Ectodermal cell (in vitro differentiated cells): ENCODE data around the gene VWC2. TPM values are rescaled to one million over a fixed set of nuclear protein-coding genes. Genes with fewer than 3 reads are reported as not detected.

Experiments
- H3K27ac ChIP-seq: 2 replicates; pipeline ENCODE4 v1.7.0; 2013; ENCODE audit warnings: mild to moderate bottlenecking, low read depth, low read length; ENCODE audit not compliant: insufficient read depth, poor library complexity, severe bottlenecking
- H3K27me3 ChIP-seq: 2 replicates; pipeline ENCODE4 v1.7.0; 2013; ENCODE audit warnings: mild to moderate bottlenecking, low read length; ENCODE audit not compliant: insufficient read depth, control insufficient read depth, poor library complexity, severe bottlenecking
- H3K36me3 ChIP-seq: one replicate; pipeline ENCODE4 v1.7.0; 2013; ENCODE audit warnings: low read length; ENCODE audit not compliant: control insufficient read depth, insufficient read depth
- H3K4me1 ChIP-seq: one replicate; pipeline ENCODE4 v1.7.0; 2013; ENCODE audit warnings: low read length; ENCODE audit not compliant: control insufficient read depth, insufficient read depth
- H3K4me3 ChIP-seq: 2 replicates; pipeline ENCODE4 v1.7.0; 2013; ENCODE audit warnings: low read depth, low read length, control low read depth; ENCODE audit not compliant: insufficient read depth
- H3K9me3 ChIP-seq: 2 replicates; pipeline ENCODE4 v1.7.0; 2013; ENCODE audit warnings: mild to moderate bottlenecking, low read length, moderate library complexity; ENCODE audit not compliant: control insufficient read depth
- WGBS, 2 experiments: methylation state at CpG; one replicate each; pipeline ENCODE4 v1.1.7; 2013; ENCODE audit warnings: missing lambda C conversion rate in 2 of 2; 5-methylcytosine and 5-hydroxymethylcytosine counted together
- polyA plus RNA-seq, 4 experiments: library from polyadenylated mRNA; stranded (reverse); fragments of 50-300 nt; gene quantifications; one replicate each; pipeline ENCODE4 v1.2.3, GENCODE V29; 2013

The VWC2 gene
- polyA plus RNA-seq (2013, experiment 1 of 4), result 0.07 TPM
- 0.04 TPM for polyA plus RNA-seq (2013, experiment 2 of 4)
- polyA plus RNA-seq (2013, experiment 3 of 4), result 0.11 TPM
- 0.12 TPM for polyA plus RNA-seq (2013, experiment 4 of 4)

GRCh38 chr7:49773218-49773935 lies at the start of gene VWC2:
Gene VWC2 (plus strand): TSS chr7:49773638. CDS start chr7:49775436, 1,798 bp downstream.
- 0 to 1% methylated on average over 75 of the region's 75 CpGs for WGBS, 2 experiments
- Histone ChIP-seq H3K4me3 (peak within 1 kb of the TSS; percentile 42), H3K36me3 (no peaks in the 10 kb centered on the region), H3K27ac (no peak within 1 kb of the TSS), H3K4me1 (peaks cover 6% of the 10 kb centered on the region), H3K27me3 (peaks cover 81% of the 10 kb centered on the region), H3K9me3 (no peaks in the 10 kb centered on the region)

GRCh38 chr7:49724071-49724470 lies 49.4 kb upstream of the VWC2 start:
- Histone ChIP-seq H3K27ac (no peak overlapping the region), H3K4me1 (no peaks in the 10 kb centered on the region), H3K27me3 (no peaks in the 10 kb centered on the region), H3K36me3 (no peaks in the 10 kb centered on the region), H3K9me3 (no peaks in the 10 kb centered on the region), H3K4me3 (no peak overlapping the region)

GRCh38 chr7:49731836-49732235 lies 41.6 kb upstream of the VWC2 start:
- H3K36me3 ChIP-seq, result no peaks in the 10 kb centered on the region
- no peak overlapping the region for H3K4me3 ChIP-seq
- no peaks in the 10 kb centered on the region for H3K4me1 ChIP-seq
- no peaks in the 10 kb centered on the region for H3K27me3 ChIP-seq
- no peaks in the 10 kb centered on the region for H3K9me3 ChIP-seq
- WGBS, 2 experiments, result 47 to 50% methylated on average over 2 of the region's 2 CpGs
- H3K27ac ChIP-seq, result no peak overlapping the region

- no peaks in the 10 kb centered on the region for H3K4me1 ChIP-seq
- no peak overlapping the region for H3K27ac ChIP-seq
- H3K9me3 ChIP-seq, result no peaks in the 10 kb centered on the region
- no peak overlapping the region for H3K4me3 ChIP-seq
- no peaks in the 10 kb centered on the region for H3K36me3 ChIP-seq
- 93 to 94% methylated on average over 3 of the region's 3 CpGs for WGBS, 2 experiments
- H3K27me3 ChIP-seq, result no peaks in the 10 kb centered on the region
These were observed 10.8 kb upstream of the VWC2 start for GRCh38 chr7:49762666-49763065.

- Histone ChIP-seq H3K4me1 (no peaks in the 10 kb centered on the region), H3K27me3 (peaks cover 1% of the 10 kb centered on the region), H3K36me3 (no peaks in the 10 kb centered on the region), H3K27ac (no peak overlapping the region), H3K9me3 (no peaks in the 10 kb centered on the region), H3K4me3 (no peak overlapping the region)
- 96% methylated on average over 3 of the region's 3 CpGs for WGBS, 2 experiments
These were observed 9.6 kb upstream of the VWC2 start for GRCh38 chr7:49763791-49764190.

GRCh38 chr7:49766966-49767365 lies 6.5 kb upstream of the VWC2 start:
- Histone ChIP-seq H3K36me3 (no peaks in the 10 kb centered on the region), H3K4me3 (no peak overlapping the region), H3K9me3 (no peaks in the 10 kb centered on the region), H3K27ac (no peak overlapping the region), H3K27me3 (peaks cover 28% of the 10 kb centered on the region), H3K4me1 (no peaks in the 10 kb centered on the region)
- 98 to 100% methylated on average over 1 of the region's 1 CpG for WGBS, 2 experiments

- Histone ChIP-seq H3K4me1 (peaks cover under 1% of the 10 kb centered on the region), H3K36me3 (no peaks in the 10 kb centered on the region), H3K27ac (no peak overlapping the region), H3K4me3 (no peak overlapping the region), H3K27me3 (peaks cover 36% of the 10 kb centered on the region), H3K9me3 (no peaks in the 10 kb centered on the region)
- WGBS, 2 experiments, result 91 to 92% methylated on average over 5 of the region's 5 CpGs
These were observed 5.7 kb upstream of the VWC2 start for GRCh38 chr7:49767719-49768118.

GRCh38 chr7:49768254-49768653 lies 5.2 kb upstream of the VWC2 start:
- H3K27me3 ChIP-seq, result peaks cover 41% of the 10 kb centered on the region
- 92 to 93% methylated on average over 3 of the region's 3 CpGs for WGBS, 2 experiments
- H3K27ac ChIP-seq, result no peak overlapping the region
- no peaks in the 10 kb centered on the region for H3K36me3 ChIP-seq
- H3K9me3 ChIP-seq, result no peaks in the 10 kb centered on the region
- H3K4me1 ChIP-seq, result peaks cover 5% of the 10 kb centered on the region
- H3K4me3 ChIP-seq, result no peak overlapping the region

GRCh38 chr7:49768835-49769234 lies 4.6 kb upstream of the VWC2 start:
- WGBS, 2 experiments, result 70 to 77% methylated on average over 3 of the region's 3 CpGs
- Histone ChIP-seq H3K36me3 (no peaks in the 10 kb centered on the region), H3K27ac (no peak overlapping the region), H3K9me3 (no peaks in the 10 kb centered on the region), H3K27me3 (peaks cover 47% of the 10 kb centered on the region), H3K4me1 (peaks cover 6% of the 10 kb centered on the region), H3K4me3 (no peak overlapping the region)

- no peak overlapping the region for H3K27ac ChIP-seq
- H3K9me3 ChIP-seq, result no peaks in the 10 kb centered on the region
- H3K4me1 ChIP-seq, result peaks cover 6% of the 10 kb centered on the region
- H3K27me3 ChIP-seq, result peaks cover 52% of the 10 kb centered on the region
- no peaks in the 10 kb centered on the region for H3K36me3 ChIP-seq
- no peak overlapping the region for H3K4me3 ChIP-seq
These were observed 4.1 kb upstream of the VWC2 start for GRCh38 chr7:49769285-49769857.
